ENCODE measurements around the gene BMP10.

BMP10 gene

GRCh38 chr2:68871159-68871764 is at the start of gene BMP10:
BMP10 (minus strand) TSS chr2:68871397; CDS start chr2:68871358, 39 bp downstream.
- no peaks in the 10 kb centered on the region for H3K36me3 Mint-ChIP-seq (ENCODE audit: low read depth)
- no peak within 1 kb of the TSS for H3K27ac Mint-ChIP-seq
- H3K4me1 Mint-ChIP-seq: peaks cover 4% of the 10 kb centered on the region
- no peak for ATAC-seq
- no peak for DNase-seq
- H3K9me3 Mint-ChIP-seq: no peaks in the 10 kb centered on the region
- H3K4me3 Mint-ChIP-seq: no peak within 1 kb of the TSS
- no peaks in the 10 kb centered on the region for H3K27me3 Mint-ChIP-seq

DNA sequence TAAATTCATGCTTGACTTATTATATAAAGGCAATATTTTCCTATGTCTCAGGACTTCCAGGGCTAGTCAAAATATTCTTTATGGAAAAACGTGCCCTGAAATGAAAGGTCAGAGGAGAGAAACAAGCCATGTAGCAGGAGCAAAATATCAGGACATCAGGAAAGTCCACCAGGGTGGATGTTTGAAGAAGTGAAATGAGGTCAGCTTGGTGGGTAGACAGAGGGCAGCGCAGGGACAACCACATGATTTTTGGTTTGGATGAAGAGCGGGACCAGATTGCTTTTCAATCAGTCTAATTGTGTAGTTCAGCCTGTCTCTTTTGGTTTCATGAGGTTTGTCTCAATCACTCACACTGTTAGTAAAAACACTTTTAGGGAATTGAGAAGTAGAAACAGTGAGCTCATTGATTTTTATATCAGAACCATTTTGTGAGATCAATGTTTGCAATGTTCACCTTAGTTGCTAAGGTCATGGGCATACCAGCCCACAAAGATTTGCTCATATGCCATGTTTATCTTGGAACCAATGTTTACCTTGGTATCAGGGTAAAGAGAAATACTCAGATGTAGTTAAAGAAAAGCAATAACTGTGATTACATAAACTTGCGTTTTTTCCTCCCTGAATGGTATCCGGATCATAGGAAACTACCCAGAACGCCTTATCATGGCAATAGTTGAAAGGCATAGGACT is 49.4 kb upstream of the BMP10 start:
- Mint-ChIP-seq H3K9me3 (no peaks in the 10 kb centered on the region), H3K4me1 (peaks cover 3% of the 10 kb centered on the region), H3K4me3 (no peak overlapping the region), H3K27ac (no peak overlapping the region), H3K27me3 (no peaks in the 10 kb centered on the region), H3K36me3 (ENCODE audit: low read depth) (no peaks in the 10 kb centered on the region)
- DNase-seq: no peak
- no peak for ATAC-seq

GRCh38 chr2:68918497-68918896 is 47.3 kb upstream of the BMP10 start:
- Mint-ChIP-seq H3K9me3 (no peaks in the 10 kb centered on the region), H3K4me3 (no peak overlapping the region), H3K27ac (no peak overlapping the region), H3K36me3 (ENCODE audit: low read depth) (no peaks in the 10 kb centered on the region), H3K4me1 (peaks cover 3% of the 10 kb centered on the region), H3K27me3 (no peaks in the 10 kb centered on the region)
- ATAC-seq: no peak
- no peak for DNase-seq

DNA sequence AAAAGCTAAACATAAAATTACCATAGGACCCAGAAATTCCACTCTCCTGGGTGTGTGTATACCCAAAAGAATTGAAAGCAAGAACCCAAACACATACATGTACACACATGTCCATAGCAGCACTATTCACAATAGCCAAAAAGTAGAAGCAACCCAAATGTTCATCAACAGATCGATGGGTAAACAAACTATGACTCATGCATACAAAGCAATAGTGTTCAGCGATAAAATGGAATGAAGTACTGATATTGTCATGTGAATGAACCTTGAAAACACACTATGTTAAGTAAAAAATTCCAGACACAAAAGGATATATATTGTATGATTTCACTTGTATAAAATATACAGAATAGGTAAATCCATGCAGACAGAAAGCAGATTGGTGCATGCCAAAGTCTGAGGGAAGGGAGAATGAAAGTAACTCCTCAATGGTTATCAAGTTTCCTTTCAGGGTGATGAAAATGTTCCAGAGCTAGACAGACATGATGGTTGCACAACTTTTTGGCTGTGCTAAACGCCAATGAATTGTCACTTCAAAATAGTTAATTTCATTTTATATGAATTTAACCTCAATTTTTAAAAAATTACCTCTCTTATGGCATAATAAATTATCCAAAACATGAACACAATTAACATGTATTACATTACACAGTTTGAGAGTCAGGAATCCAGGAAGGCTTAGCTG is 46.0 kb upstream of the BMP10 start:
- H3K27ac Mint-ChIP-seq: no peak overlapping the region
- no peaks in the 10 kb centered on the region for H3K9me3 Mint-ChIP-seq
- no peak for DNase-seq
- ATAC-seq: no peak
- H3K27me3 Mint-ChIP-seq: no peaks in the 10 kb centered on the region
- no peak overlapping the region for H3K4me3 Mint-ChIP-seq
- H3K4me1 Mint-ChIP-seq: peaks cover 3% of the 10 kb centered on the region
- no peaks in the 10 kb centered on the region for H3K36me3 Mint-ChIP-seq (ENCODE audit: low read depth)

- Mint-ChIP-seq H3K9me3 (no peaks in the 10 kb centered on the region), H3K27ac (no peak overlapping the region), H3K4me3 (no peak overlapping the region), H3K27me3 (no peaks in the 10 kb centered on the region), H3K36me3 (ENCODE audit: low read depth) (no peaks in the 10 kb centered on the region), H3K4me1 (peaks cover 3% of the 10 kb centered on the region)
- DNase-seq (no peak), ATAC-seq (no peak)
Observed at GRCh38 chr2:68916226-68916625, 45.0 kb upstream of the BMP10 start.

DNA sequence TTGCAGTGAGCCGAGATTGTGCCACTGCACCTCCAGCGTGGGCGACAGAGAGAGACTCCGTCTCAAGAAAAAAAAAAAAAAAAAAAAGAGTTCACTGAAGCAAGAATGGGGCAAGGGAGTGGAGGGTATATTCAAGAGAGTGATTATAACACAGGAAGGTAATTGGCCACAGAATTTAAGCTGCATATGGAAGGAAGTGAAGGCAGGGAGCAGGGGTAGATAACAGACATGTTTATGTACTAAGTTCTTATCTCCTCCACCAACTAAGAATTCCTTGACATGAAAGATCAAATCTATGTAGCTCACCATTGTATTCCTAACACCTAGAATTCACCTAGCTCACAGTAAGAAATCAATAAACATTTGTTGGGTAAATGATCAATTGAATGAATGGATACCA is 44.2 kb upstream of the BMP10 start:
- Mint-ChIP-seq H3K9me3 (no peaks in the 10 kb centered on the region), H3K36me3 (ENCODE audit: low read depth) (no peaks in the 10 kb centered on the region), H3K4me1 (peaks cover 3% of the 10 kb centered on the region), H3K27ac (no peak overlapping the region), H3K4me3 (no peak overlapping the region), H3K27me3 (no peaks in the 10 kb centered on the region)
- no peak for DNase-seq
- no peak for ATAC-seq

GRCh38 chr2:68913359-68913758 is 42.2 kb upstream of the BMP10 start:
- ATAC-seq (no peak), DNase-seq (no peak)
- no peaks in the 10 kb centered on the region for H3K36me3 Mint-ChIP-seq (ENCODE audit: low read depth)
- H3K4me3 Mint-ChIP-seq: no peak overlapping the region
- H3K9me3 Mint-ChIP-seq: no peaks in the 10 kb centered on the region
- peaks cover 20% of the 10 kb centered on the region for H3K4me1 Mint-ChIP-seq
- no peaks in the 10 kb centered on the region for H3K27me3 Mint-ChIP-seq
- H3K27ac Mint-ChIP-seq: no peak overlapping the region

DNA sequence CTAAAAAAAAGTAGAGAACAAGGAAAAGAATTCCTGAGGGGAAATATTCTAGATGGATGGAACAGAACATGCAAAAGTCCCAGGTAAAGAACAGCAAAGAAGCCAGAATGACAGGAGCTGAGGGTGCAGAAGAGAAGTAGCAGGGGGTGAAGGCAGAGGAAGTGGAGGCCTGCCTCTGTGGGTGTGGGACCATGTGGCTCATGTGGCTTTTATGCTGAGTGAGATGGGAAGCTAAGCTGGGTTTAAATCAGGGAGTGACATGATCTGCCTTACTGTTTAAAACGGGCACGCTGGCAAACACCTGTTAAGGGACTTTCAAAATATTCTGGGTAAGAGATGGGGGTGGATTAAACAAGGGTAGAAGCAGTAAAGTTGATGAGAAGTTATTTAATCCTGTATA is 41.5 kb upstream of the BMP10 start:
- Mint-ChIP-seq H3K9me3 (no peaks in the 10 kb centered on the region), H3K4me1 (peaks cover 27% of the 10 kb centered on the region), H3K4me3 (no peak overlapping the region), H3K27ac (no peak overlapping the region), H3K36me3 (ENCODE audit: low read depth) (no peaks in the 10 kb centered on the region), H3K27me3 (no peaks in the 10 kb centered on the region)
- peak; percentile 27 for DNase-seq
- peak; percentile 31 for ATAC-seq

- H3K4me3 Mint-ChIP-seq: no peak overlapping the region
- no peaks in the 10 kb centered on the region for H3K9me3 Mint-ChIP-seq
- H3K27me3 Mint-ChIP-seq: no peaks in the 10 kb centered on the region
- no peak for ATAC-seq
- no peaks in the 10 kb centered on the region for H3K36me3 Mint-ChIP-seq (ENCODE audit: low read depth)
- H3K4me1 Mint-ChIP-seq: peaks cover 30% of the 10 kb centered on the region
- no peak for DNase-seq
- no peak overlapping the region for H3K27ac Mint-ChIP-seq
Observed at GRCh38 chr2:68912111-68912510, 40.9 kb upstream of the BMP10 start.

DNA sequence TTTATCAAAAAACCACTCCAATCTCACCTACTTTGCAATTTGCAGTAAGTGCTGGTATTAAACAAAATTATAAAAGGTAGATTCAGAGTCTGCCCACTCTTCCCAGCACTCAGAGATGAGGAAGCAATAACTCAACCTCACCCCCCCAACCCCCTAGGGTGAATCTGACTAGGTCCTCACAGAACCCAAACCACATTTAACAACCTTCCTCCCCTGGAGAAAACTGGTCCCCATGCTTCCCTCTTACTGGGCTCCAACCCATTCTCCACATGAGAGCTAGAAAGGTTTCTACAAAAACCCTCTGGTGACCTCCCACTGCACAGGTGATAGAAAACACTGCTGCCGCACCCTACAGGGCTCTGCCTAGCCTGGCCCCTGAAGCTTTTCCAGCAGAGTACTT is 40.5 kb upstream of the BMP10 start:
- DNase-seq (no peak), ATAC-seq (no peak)
- no peaks in the 10 kb centered on the region for H3K36me3 Mint-ChIP-seq (ENCODE audit: low read depth)
- no peaks in the 10 kb centered on the region for H3K9me3 Mint-ChIP-seq
- no peaks in the 10 kb centered on the region for H3K27me3 Mint-ChIP-seq
- H3K27ac Mint-ChIP-seq: no peak overlapping the region
- peaks cover 32% of the 10 kb centered on the region for H3K4me1 Mint-ChIP-seq
- no peak overlapping the region for H3K4me3 Mint-ChIP-seq

DNA sequence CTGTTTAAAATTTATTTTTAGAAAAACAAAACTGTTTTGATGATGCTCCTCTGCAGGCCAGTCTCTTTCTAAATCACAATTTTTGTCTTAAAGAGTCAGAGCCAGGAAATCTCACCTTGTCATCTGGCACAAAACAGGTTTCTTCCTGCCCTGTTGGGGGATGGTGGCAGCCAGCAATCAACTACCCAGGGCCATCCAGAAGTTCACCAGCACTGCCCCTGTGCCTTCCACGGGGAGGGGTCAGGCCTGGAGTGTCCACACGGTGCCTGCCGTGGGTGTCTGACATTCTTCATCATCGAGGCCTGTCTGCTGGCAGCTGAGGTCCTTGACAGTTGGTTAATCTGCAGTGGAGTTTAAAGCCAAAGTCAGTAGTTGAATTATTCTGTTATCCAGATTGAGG is 40.0 kb upstream of the BMP10 start:
- Mint-ChIP-seq H3K4me1 (peaks cover 34% of the 10 kb centered on the region), H3K27me3 (no peaks in the 10 kb centered on the region), H3K27ac (no peak overlapping the region), H3K4me3 (no peak overlapping the region), H3K9me3 (no peaks in the 10 kb centered on the region), H3K36me3 (ENCODE audit: low read depth) (no peaks in the 10 kb centered on the region)
- ATAC-seq (no peak), DNase-seq (no peak)

DNA sequence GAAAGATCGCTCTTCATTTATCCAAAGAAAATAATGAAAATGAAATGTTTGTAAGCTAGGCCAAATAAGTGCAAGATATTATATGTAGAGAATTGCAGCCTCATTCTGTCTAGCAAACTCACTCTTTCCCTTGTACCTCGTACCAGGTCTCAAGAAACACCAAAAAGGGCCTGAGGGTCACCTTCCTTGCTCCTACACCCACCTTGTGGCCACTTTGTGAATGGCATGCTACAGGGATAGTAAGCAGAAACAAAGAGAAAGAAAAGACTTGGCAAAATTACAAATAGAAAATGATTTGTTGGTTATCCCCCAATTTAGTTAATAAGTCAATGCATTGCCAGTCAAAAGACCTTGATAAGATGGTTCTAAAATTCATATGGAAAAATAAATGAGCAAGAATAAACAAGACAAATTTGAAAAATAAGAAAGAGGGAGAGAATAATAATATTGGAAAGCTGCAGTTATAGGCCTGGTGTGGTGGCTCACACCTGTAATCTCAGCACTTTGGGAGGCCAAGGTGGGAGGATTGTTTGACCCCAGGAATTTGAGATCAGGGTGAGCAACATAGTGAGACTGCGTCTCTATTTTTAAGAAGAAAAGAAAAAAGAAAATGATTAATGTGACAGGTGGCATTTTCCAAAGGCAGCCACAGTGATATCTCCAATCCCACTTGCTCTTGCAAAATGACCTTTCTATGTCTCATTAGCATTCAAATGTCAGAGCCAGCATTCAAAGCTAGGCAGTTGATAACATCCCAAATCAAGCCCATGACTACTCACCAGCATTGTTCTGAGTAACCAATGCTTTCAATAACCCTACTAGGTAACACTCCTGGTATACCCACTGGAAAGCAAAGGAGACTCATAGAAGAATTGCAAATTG is 38.8 kb upstream of the BMP10 start:
- H3K4me1 Mint-ChIP-seq: peaks cover 34% of the 10 kb centered on the region
- H3K36me3 Mint-ChIP-seq (ENCODE audit: low read depth): no peaks in the 10 kb centered on the region
- peak overlapping the region; percentile 85 for H3K27ac Mint-ChIP-seq
- peak; percentile 82 for DNase-seq
- peak; percentile 55 for ATAC-seq
- H3K4me3 Mint-ChIP-seq: no peak overlapping the region
- no peaks in the 10 kb centered on the region for H3K27me3 Mint-ChIP-seq
- H3K9me3 Mint-ChIP-seq: no peaks in the 10 kb centered on the region

DNA sequence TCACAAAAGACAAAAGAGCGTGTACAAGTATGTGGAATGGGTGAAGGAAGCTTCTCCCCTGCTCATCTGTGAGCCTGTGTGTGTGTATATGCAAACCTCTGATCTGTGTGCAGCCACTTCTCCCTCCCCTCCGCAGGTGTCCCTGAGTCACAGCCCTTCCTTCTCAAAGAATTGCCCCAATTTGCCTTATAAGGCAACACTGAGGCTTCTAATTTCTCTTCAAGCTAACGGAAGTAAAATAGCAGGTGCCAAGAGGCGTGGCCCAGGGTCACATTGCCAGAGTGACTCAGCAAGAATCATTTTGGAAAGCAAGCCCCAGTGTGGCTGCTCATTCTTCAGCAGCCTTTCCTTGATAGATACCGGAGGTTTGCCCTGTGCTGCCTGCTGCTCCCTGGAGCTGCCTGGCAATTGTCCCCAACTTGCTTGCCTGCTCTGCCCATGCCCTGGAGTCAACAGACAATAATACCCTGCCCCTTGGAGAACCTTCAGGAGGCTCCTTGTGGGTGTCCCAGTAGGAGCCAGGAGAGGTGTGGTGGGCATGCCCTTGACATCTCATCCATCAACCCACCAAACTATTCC is 37.3 kb upstream of the BMP10 start:
- Mint-ChIP-seq H3K36me3 (ENCODE audit: low read depth) (no peaks in the 10 kb centered on the region), H3K27ac (peak overlapping the region; percentile 88), H3K4me3 (peak overlapping the region; percentile 22), H3K4me1 (peaks cover 34% of the 10 kb centered on the region), H3K27me3 (no peaks in the 10 kb centered on the region), H3K9me3 (no peaks in the 10 kb centered on the region)
- ATAC-seq: peak; percentile 90
- peak; percentile 71 for DNase-seq

DNA sequence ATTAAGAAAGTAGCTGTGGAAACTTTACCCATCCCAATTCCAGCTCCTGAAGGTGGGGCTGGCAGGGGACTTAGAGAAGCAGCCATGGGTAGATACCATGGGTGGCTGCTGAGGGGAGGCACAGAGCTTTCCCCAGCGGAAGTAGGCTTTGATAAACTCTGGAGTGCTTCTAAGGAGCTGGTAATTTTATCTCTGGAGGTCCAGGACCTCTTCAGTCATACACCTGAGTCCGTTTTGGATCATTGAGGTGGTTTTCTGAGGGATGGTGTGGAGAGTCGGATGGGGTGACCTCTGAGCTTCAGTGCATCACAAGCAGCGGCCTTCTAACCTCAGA is 36.7 kb upstream of the BMP10 start:
- no peaks in the 10 kb centered on the region for H3K36me3 Mint-ChIP-seq (ENCODE audit: low read depth)
- DNase-seq (peak; percentile 11), ATAC-seq (no peak)
- peak overlapping the region; percentile 88 for H3K27ac Mint-ChIP-seq
- H3K4me1 Mint-ChIP-seq: peaks cover 34% of the 10 kb centered on the region
- H3K9me3 Mint-ChIP-seq: no peaks in the 10 kb centered on the region
- peak overlapping the region; percentile 22 for H3K4me3 Mint-ChIP-seq
- H3K27me3 Mint-ChIP-seq: no peaks in the 10 kb centered on the region

Measured in activated naive CD8-positive, alpha-beta T cell treated with anti-CD3 and anti-CD28 coated beads, Interleukin-2, amount 50 U/mL, for 24 hours (primary cell).